Karpas-422 (cell line): ENCODE data around the gene FMR1NB. TPM values are rescaled to one million over a fixed set of nuclear protein-coding genes. Genes with fewer than 3 reads are reported as not detected.

Experiments used
- DNase-seq: peaks from one replicate; pipeline ENCODE4 v3.0.0-alpha.2; 2015
- H2AFZ ChIP-seq: fragments of 200-600 bp; sonication (generic); 2 replicates; pipeline ENCODE4 v1.6.1; 2014; ENCODE audit warnings: antibody characterized with exemption, low read length, mixed read lengths
- H3K27ac ChIP-seq: fragments of 200-600 bp; sonication (generic); 2 replicates; pipeline ENCODE4 v1.5.1; 2014; ENCODE audit warnings: mild to moderate bottlenecking, low read length, moderate library complexity
- H3K27me3 ChIP-seq: fragments of 200-600 bp; sonication (generic); 2 replicates; pipeline ENCODE4 v1.6.1; 2014; ENCODE audit warnings: low read length, mixed read lengths
- H3K36me3 ChIP-seq: fragments of 200-600 bp; sonication (generic); 2 replicates; pipeline ENCODE4 v1.6.1; 2014; ENCODE audit warnings: low read length, mixed read lengths; ENCODE audit not compliant: insufficient read depth
- H3K4me1 ChIP-seq: fragments of 200-600 bp; sonication (generic); 2 replicates; pipeline ENCODE4 v1.6.1; 2014; ENCODE audit warnings: mild to moderate bottlenecking, low read length, mixed read lengths
- H3K4me2 ChIP-seq: fragments of 200-600 bp; sonication (generic); 2 replicates; pipeline ENCODE4 v1.6.1; 2014; ENCODE audit warnings: low read length, low read depth, mild to moderate bottlenecking; ENCODE audit not compliant: poor library complexity, severe bottlenecking
- H3K4me3 ChIP-seq: fragments of 200-600 bp; sonication (generic); 2 replicates; pipeline ENCODE4 v1.5.1; 2014; ENCODE audit warnings: mild to moderate bottlenecking, antibody characterized with exemption, low read length, mixed read lengths
- H3K79me2 ChIP-seq: fragments of 200-600 bp; sonication (generic); 2 replicates; pipeline ENCODE4 v1.6.1; 2014; ENCODE audit warnings: mild to moderate bottlenecking, low read length, mixed read lengths
- H3K9ac ChIP-seq: fragments of 200-600 bp; sonication (generic); 2 replicates; pipeline ENCODE4 v1.6.0; 2014; ENCODE audit warnings: low read length
- H3K9me2 ChIP-seq: fragments of 200-600 bp; sonication (generic), shearing (Covaris generic); replicated peaks from 2 replicates; pipeline ENCODE4 v1.6.0; 2014; ENCODE audit warnings: mild to moderate bottlenecking, low read length, moderate library complexity; ENCODE audit not compliant: insufficient read depth
- H3K9me3 ChIP-seq: fragments of 300-700, 200-600 bp; sonication (generic); 2 replicates; pipeline ENCODE4 v1.6.1; 2014; ENCODE audit warnings: low read length, mixed read lengths
- H4K20me1 ChIP-seq: fragments of 200-600 bp; sonication (generic); 2 replicates; pipeline ENCODE4 v1.6.1; 2014; ENCODE audit warnings: mild to moderate bottlenecking, antibody characterized with exemption, low read length, low read depth; ENCODE audit not compliant: insufficient read depth
- total RNA-seq: library from RNA; depleted of rRNA; stranded (reverse); fragments of >200 nt; shearing (Covaris generic); gene quantifications from 2 replicates; pipeline ENCODE4 v1.2.3, GENCODE V29; 2014; ENCODE audit warnings: low replicate concordance

Gene FMR1NB
- total RNA-seq, 1 experiment from 2014 or later, result not detected

DNA sequence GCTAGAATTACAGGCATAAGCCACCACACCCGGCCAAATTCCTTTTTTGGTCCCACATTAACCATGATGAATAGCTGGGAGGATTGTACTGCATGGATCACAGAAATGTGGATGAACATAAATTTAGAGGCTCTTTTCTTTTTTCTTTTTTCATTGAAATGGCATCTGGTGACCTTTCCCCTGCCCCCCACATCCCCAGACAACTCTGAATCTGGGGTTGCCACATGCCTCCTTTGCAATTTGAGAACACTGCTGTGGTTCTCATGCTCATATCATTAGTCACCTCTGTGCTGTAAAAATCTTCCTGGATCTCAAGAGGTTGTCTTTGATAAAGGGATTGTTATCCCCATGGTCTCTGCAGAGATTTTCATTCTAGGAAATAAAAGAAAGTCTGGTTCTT, 22.8 kb upstream of the FMR1NB start:
- Histone ChIP-seq H2AFZ (no peak overlapping the region), H3K27me3 (no peaks in the 10 kb centered on the region), H3K9me2 (no peaks in the 10 kb centered on the region), H3K4me1 (no peaks in the 10 kb centered on the region), H3K36me3 (no peaks in the 10 kb centered on the region), H3K79me2 (no peaks in the 10 kb centered on the region), H4K20me1 (no peaks in the 10 kb centered on the region), H3K9ac (no peak overlapping the region), H3K9me3 (no peaks in the 10 kb centered on the region), H3K4me3 (no peak overlapping the region), H3K4me2 (no peak overlapping the region), H3K27ac (no peak overlapping the region)
- no peak for DNase-seq

DNA sequence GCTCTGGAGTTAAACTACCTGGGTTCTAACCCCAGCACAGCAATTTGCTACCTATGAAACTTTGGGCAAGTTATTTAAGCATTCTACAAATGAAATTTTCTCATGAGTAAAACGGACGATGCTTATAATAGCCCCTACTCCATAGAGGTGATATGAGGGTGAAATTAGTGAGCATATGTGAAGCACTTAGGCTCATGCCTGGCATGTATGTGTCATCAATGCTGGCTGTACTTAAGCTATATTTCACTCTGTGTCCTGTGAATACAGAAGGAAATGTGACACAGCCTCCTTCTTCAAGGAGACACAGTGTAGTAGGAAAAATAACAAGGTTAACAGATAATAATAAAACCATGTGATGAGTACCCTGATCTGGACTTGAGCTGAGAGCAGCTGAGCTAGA, 20.4 kb upstream of the FMR1NB start:
- H4K20me1 ChIP-seq, result no peaks in the 10 kb centered on the region

DNA sequence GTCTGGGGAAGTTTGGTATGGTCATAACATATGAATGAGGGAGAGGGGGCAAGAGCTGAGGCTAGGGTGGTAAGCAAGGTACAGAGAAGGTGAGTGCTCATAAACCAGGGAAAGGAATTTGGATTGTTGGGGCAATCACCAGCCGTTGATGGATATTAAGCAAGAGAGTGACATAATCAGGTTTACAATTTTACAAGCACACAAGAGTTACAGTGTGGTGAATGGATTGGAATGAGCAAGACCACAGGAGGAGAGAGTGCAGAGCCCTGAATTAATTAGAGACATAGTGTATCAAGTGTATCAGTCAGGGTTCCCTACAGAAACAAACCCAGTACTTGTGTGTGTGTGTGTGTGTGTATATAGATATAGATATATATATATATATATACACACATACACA, 18.7 kb upstream of the FMR1NB start:
- Histone ChIP-seq H3K9ac (no peak overlapping the region), H3K36me3 (no peaks in the 10 kb centered on the region)
- no peak for DNase-seq

More for the DNA sequence above, 20.4 kb upstream of the FMR1NB start:
- Histone ChIP-seq H3K4me3 (no peak overlapping the region), H2AFZ (no peak overlapping the region), H3K27ac (no peak overlapping the region), H3K9ac (no peak overlapping the region), H3K9me3 (no peaks in the 10 kb centered on the region), H3K4me1 (no peaks in the 10 kb centered on the region), H3K79me2 (no peaks in the 10 kb centered on the region), H3K27me3 (no peaks in the 10 kb centered on the region), H3K36me3 (no peaks in the 10 kb centered on the region), H3K9me2 (no peaks in the 10 kb centered on the region), H3K4me2 (no peak overlapping the region)
- no peak for DNase-seq

DNA sequence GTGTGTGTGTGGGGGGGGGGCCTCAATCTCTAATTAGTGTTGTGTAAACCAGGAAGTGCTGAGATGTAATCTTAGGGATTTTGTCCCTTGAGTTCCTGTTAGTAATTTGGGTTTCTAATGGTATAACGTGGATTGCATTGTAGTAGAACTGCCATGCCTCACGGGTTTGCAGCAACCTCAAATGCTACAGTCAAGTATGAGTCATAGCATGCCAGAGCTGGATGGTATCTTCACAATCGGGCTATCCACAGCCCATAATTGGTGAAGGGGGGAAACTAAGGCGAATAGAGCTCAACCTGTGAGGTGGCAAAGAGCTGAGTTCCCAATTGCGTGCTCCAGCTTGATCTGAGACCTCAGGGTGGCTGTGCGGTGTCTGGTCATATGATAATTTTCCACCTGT, 2.2 kb upstream of the FMR1NB start:
- H3K4me1 ChIP-seq, result no peaks in the 10 kb centered on the region
- no peaks in the 10 kb centered on the region for H3K27me3 ChIP-seq
- H3K9ac ChIP-seq, result no peak overlapping the region
- no peaks in the 10 kb centered on the region for H3K9me2 ChIP-seq
- no peaks in the 10 kb centered on the region for H3K79me2 ChIP-seq
- H3K9me3 ChIP-seq, result no peaks in the 10 kb centered on the region
- H4K20me1 ChIP-seq, result no peaks in the 10 kb centered on the region
- no peak overlapping the region for H3K27ac ChIP-seq
- H2AFZ ChIP-seq, result no peak overlapping the region
- no peak overlapping the region for H3K4me2 ChIP-seq
- DNase-seq, result no peak
- H3K4me3 ChIP-seq, result no peak overlapping the region
- H3K36me3 ChIP-seq, result no peaks in the 10 kb centered on the region

More for the DNA sequence above, 18.7 kb upstream of the FMR1NB start:
- no peak overlapping the region for H3K4me2 ChIP-seq
- no peak overlapping the region for H3K4me3 ChIP-seq
- H3K79me2 ChIP-seq, result no peaks in the 10 kb centered on the region
- H3K4me1 ChIP-seq, result no peaks in the 10 kb centered on the region
- H2AFZ ChIP-seq, result no peak overlapping the region
- no peak overlapping the region for H3K27ac ChIP-seq
- H3K9me3 ChIP-seq, result no peaks in the 10 kb centered on the region
- no peaks in the 10 kb centered on the region for H3K27me3 ChIP-seq
- no peaks in the 10 kb centered on the region for H4K20me1 ChIP-seq
- no peaks in the 10 kb centered on the region for H3K9me2 ChIP-seq

GRCh38 chrX:148020329-148020728, 39.2 kb downstream of the FMR1NB start:
- Histone ChIP-seq H3K79me2 (no peaks in the 10 kb centered on the region), H3K36me3 (no peaks in the 10 kb centered on the region), H3K4me3 (no peak overlapping the region), H3K9me3 (no peaks in the 10 kb centered on the region), H3K9me2 (no peaks in the 10 kb centered on the region), H3K4me1 (peaks cover 11% of the 10 kb centered on the region), H2AFZ (no peak overlapping the region), H4K20me1 (no peaks in the 10 kb centered on the region), H3K27ac (no peak overlapping the region), H3K4me2 (no peak overlapping the region), H3K9ac (no peak overlapping the region), H3K27me3 (no peaks in the 10 kb centered on the region)
- no peak for DNase-seq

- Histone ChIP-seq H4K20me1 (no peaks in the 10 kb centered on the region), H3K9ac (no peak overlapping the region), H3K36me3 (no peaks in the 10 kb centered on the region), H3K4me3 (no peak overlapping the region), H2AFZ (peak overlapping the region; percentile 72), H3K9me2 (no peaks in the 10 kb centered on the region), H3K9me3 (no peaks in the 10 kb centered on the region), H3K79me2 (no peaks in the 10 kb centered on the region), H3K27ac (no peak overlapping the region), H3K27me3 (no peaks in the 10 kb centered on the region), H3K4me2 (peak overlapping the region; percentile 47), H3K4me1 (peaks cover 11% of the 10 kb centered on the region)
- DNase-seq, result peak; percentile 81
These were observed 43.5 kb downstream of the FMR1NB start for GRCh38 chrX:148024425-148025148.

DNA sequence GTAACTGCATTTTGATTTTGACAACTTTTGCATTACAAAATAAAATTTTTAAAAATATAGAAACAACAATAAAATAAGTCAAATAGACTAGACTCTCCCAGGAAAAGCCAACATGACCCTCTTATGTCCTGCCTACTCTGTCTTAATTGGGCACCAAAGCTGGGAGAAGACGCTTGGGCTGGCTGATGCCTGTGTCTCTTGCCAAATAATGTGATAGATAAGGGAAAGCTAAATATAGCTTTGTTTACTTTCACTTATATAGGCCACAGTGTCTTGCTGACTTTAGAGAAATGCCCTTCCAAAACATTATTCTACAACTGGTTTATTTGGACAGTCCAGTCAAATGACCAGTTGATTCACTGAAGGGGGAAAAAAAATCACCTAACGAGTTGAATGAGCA, 54.2 kb downstream of the FMR1NB start:
- H3K9me3 ChIP-seq, result no peaks in the 10 kb centered on the region
- H3K36me3 ChIP-seq, result no peaks in the 10 kb centered on the region
- no peak overlapping the region for H3K4me2 ChIP-seq
- H3K27me3 ChIP-seq, result no peaks in the 10 kb centered on the region
- H3K79me2 ChIP-seq, result no peaks in the 10 kb centered on the region
- no peaks in the 10 kb centered on the region for H4K20me1 ChIP-seq
- H3K9me2 ChIP-seq, result no peaks in the 10 kb centered on the region
- H3K4me3 ChIP-seq, result no peak overlapping the region
- no peak overlapping the region for H3K27ac ChIP-seq
- no peaks in the 10 kb centered on the region for H3K4me1 ChIP-seq
- no peak overlapping the region for H2AFZ ChIP-seq
- DNase-seq, result no peak
- no peak overlapping the region for H3K9ac ChIP-seq

- Histone ChIP-seq H3K9me3 (no peaks in the 10 kb centered on the region), H4K20me1 (no peaks in the 10 kb centered on the region), H3K9ac (no peak overlapping the region), H3K9me2 (no peaks in the 10 kb centered on the region), H3K4me1 (no peaks in the 10 kb centered on the region), H2AFZ (no peak overlapping the region), H3K4me2 (no peak overlapping the region), H3K27me3 (no peaks in the 10 kb centered on the region), H3K4me3 (no peak overlapping the region), H3K27ac (no peak overlapping the region), H3K79me2 (no peaks in the 10 kb centered on the region), H3K36me3 (no peaks in the 10 kb centered on the region)
- no peak for DNase-seq
These were observed 55.9 kb downstream of the FMR1NB start for GRCh38 chrX:148037020-148037419.
